Measurements from ENCODE around the gene ZNF837. TPM values are rescaled to one million over a fixed set of nuclear protein-coding genes. Genes with fewer than 3 reads are reported as not detected.
A peak's percentile ranks its signal among the peaks of the same experiment; 100 is the strongest.

ZNF837 gene
- total and polyA plus RNA-seq, 2 of the 13 experiments (the other 11 are each of a cell fraction or from before 2014, with no cell fraction given) = 0.29 to 1.3 TPM

- TF ChIP-seq MED8 (CRISPR knock-in tag; IDR thresholded peaks at IDR 0.05; ENCODE audit: insufficient replicate concordance) (peak; percentile 13), RFXANK (CRISPR knock-in tag; IDR thresholded peaks at IDR 0.05) (no peak), LRRFIP1 (CRISPR knock-in tag; conservative IDR thresholded peaks at IDR 0.05) (no peak), RARA (CRISPR knock-in tag; IDR thresholded peaks at IDR 0.05) (no peak), CREB1 (IDR thresholded peaks at IDR 0.05) (no peak), CREB1 (CRISPR knock-in tag; IDR thresholded peaks at IDR 0.05) (no peak), ZNF263 (CRISPR knock-in tag; IDR thresholded peaks at IDR 0.05) (no peak; the same call in 1 of the 2 replicates), ATF1 (CRISPR knock-in tag; IDR thresholded peaks at IDR 0.05) (no peak), ZNF576 (CRISPR knock-in tag; IDR thresholded peaks at IDR 0.05) (0 out of 2 replicates have a peak, but pooled peaks have one; percentile 19), GPN1 (CRISPR knock-in tag; IDR thresholded peaks at IDR 0.05; ENCODE audit: borderline replicate concordance) (no peak), BRCA1 (CRISPR knock-in tag; IDR thresholded peaks at IDR 0.05) (no peak; the same call in 1 of the 2 replicates), FOXO1 (CRISPR knock-in tag; IDR thresholded peaks at IDR 0.05) (0 out of 2 replicates have a peak, but pooled peaks have one; percentile 6), HDAC1 (CRISPR knock-in tag; IDR thresholded peaks at IDR 0.05) (peak; percentile 95), TAF15 (IDR thresholded peaks at IDR 0.05; ENCODE audit: low read depth, low read length, poor library complexity, severe bottlenecking) (no peak), PHF5A (CRISPR knock-in tag; IDR thresholded peaks at IDR 0.05; ENCODE audit: low read depth, unreplicated experiment) (no peak)
- TF ChIP-seq, protein P1, sequence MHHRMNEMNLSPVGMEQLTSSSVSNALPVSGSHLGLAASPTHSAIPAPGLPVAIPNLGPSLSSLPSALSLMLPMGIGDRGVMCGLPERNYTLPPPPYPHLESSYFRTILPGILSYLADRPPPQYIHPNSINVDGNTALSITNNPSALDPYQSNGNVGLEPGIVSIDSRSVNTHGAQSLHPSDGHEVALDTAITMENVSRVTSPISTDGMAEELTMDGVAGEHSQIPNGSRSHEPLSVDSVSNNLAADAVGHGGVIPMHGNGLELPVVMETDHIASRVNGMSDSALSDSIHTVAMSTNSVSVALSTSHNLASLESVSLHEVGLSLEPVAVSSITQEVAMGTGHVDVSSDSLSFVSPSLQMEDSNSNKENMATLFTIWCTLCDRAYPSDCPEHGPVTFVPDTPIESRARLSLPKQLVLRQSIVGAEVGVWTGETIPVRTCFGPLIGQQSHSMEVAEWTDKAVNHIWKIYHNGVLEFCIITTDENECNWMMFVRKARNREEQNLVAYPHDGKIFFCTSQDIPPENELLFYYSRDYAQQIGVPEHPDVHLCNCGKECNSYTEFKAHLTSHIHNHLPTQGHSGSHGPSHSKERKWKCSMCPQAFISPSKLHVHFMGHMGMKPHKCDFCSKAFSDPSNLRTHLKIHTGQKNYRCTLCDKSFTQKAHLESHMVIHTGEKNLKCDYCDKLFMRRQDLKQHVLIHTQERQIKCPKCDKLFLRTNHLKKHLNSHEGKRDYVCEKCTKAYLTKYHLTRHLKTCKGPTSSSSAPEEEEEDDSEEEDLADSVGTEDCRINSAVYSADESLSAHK (CRISPR knock-in tag; IDR thresholded peaks at IDR 0.05; ENCODE audit: borderline replicate concordance) = no peak
- TF ChIP-seq, protein P2, sequence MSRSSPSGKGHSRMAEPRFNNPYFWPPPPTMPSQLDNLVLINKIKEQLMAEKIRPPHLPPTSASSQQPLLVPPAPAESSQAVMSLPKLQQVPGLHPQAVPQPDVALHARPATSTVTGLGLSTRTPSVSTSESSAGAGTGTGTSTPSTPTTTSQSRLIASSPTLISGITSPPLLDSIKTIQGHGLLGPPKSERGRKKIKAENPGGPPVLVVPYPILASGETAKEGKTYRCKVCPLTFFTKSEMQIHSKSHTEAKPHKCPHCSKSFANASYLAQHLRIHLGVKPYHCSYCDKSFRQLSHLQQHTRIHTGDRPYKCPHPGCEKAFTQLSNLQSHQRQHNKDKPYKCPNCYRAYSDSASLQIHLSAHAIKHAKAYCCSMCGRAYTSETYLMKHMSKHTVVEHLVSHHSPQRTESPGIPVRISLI (CRISPR knock-in tag; IDR thresholded peaks at IDR 0.05; ENCODE audit: borderline replicate concordance) = peak; percentile 54; the same call in 1 of the 2 replicates
- TF ChIP-seq, protein P3, sequence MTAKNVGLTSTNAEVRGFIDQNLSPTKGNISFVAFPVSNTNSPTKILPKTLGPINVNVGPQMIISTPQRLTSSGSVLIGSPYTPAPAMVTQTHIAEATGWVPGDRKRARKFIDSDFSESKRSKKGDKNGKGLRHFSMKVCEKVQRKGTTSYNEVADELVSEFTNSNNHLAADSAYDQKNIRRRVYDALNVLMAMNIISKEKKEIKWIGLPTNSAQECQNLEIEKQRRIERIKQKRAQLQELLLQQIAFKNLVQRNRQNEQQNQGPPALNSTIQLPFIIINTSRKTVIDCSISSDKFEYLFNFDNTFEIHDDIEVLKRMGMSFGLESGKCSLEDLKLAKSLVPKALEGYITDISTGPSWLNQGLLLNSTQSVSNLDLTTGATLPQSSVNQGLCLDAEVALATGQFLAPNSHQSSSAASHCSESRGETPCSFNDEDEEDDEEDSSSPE (CRISPR knock-in tag; IDR thresholded peaks at IDR 0.05) = peak; percentile 81
- TF ChIP-seq, protein P4, sequence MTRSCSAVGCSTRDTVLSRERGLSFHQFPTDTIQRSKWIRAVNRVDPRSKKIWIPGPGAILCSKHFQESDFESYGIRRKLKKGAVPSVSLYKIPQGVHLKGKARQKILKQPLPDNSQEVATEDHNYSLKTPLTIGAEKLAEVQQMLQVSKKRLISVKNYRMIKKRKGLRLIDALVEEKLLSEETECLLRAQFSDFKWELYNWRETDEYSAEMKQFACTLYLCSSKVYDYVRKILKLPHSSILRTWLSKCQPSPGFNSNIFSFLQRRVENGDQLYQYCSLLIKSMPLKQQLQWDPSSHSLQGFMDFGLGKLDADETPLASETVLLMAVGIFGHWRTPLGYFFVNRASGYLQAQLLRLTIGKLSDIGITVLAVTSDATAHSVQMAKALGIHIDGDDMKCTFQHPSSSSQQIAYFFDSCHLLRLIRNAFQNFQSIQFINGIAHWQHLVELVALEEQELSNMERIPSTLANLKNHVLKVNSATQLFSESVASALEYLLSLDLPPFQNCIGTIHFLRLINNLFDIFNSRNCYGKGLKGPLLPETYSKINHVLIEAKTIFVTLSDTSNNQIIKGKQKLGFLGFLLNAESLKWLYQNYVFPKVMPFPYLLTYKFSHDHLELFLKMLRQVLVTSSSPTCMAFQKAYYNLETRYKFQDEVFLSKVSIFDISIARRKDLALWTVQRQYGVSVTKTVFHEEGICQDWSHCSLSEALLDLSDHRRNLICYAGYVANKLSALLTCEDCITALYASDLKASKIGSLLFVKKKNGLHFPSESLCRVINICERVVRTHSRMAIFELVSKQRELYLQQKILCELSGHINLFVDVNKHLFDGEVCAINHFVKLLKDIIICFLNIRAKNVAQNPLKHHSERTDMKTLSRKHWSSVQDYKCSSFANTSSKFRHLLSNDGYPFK (CRISPR knock-in tag; IDR thresholded peaks at IDR 0.05; ENCODE audit: borderline replicate concordance) = peak; percentile 89
Observed at GRCh38 chr19:58362272-58362994, 18.4 kb downstream of the ZNF837 start, which contains the start of gene ZNF497 (continued).
